CD4-positive, alpha-beta T cell treated with Interferon alpha-2 for 1 hour (primary cell): ENCODE measurements around the gene DDX60.
"Not testable (repeated sequence)": the region's sequence is repeated elsewhere in the genome, so short reads cannot be mapped to it uniquely, and the experiment has no call there.

Experiments used
- DNase-seq, 2 donors: peaks; one replicate each; pipeline ENCODE4 v3.0.0-alpha.2; 2020 to 2022

The DDX60 gene, protein sequence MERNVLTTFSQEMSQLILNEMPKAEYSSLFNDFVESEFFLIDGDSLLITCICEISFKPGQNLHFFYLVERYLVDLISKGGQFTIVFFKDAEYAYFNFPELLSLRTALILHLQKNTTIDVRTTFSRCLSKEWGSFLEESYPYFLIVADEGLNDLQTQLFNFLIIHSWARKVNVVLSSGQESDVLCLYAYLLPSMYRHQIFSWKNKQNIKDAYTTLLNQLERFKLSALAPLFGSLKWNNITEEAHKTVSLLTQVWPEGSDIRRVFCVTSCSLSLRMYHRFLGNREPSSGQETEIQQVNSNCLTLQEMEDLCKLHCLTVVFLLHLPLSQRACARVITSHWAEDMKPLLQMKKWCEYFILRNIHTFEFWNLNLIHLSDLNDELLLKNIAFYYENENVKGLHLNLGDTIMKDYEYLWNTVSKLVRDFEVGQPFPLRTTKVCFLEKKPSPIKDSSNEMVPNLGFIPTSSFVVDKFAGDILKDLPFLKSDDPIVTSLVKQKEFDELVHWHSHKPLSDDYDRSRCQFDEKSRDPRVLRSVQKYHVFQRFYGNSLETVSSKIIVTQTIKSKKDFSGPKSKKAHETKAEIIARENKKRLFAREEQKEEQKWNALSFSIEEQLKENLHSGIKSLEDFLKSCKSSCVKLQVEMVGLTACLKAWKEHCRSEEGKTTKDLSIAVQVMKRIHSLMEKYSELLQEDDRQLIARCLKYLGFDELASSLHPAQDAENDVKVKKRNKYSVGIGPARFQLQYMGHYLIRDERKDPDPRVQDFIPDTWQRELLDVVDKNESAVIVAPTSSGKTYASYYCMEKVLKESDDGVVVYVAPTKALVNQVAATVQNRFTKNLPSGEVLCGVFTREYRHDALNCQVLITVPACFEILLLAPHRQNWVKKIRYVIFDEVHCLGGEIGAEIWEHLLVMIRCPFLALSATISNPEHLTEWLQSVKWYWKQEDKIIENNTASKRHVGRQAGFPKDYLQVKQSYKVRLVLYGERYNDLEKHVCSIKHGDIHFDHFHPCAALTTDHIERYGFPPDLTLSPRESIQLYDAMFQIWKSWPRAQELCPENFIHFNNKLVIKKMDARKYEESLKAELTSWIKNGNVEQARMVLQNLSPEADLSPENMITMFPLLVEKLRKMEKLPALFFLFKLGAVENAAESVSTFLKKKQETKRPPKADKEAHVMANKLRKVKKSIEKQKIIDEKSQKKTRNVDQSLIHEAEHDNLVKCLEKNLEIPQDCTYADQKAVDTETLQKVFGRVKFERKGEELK (N-terminal part only)

DNA sequence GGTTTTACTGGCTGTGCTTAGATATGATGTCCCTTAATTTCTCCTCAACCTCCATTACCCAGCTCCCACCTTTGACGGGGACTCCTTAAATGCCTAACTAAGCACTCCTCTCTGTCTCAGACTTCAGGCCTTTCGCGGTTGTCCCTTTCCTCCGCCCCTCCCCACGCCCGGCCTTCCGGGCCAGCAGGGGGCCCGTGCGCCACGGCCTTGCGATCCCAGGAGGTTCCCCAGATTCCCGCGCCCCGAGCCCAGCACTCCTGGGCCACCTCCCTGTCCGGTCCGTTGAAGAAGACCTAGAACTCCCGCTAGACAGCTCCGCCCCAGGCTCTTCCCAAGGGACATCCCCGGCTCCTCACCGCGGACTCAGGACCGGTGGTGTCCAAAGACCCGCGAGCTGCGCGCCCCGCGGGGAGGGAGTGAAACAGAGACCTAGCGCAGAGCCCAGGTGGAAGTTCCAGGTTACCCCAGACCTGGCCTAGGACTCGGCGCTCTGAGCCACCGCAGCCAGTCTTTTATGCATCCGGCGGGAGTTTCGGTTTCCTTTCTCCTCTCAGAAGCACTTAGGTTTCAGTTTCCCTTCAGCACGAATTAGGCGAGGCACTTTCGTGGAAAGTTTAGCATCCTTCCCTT is at the start of gene DDX60:
DDX60 (minus strand) TSS at position 487 of the 630 bp plus-strand sequence. CDS start 7,493 bp downstream, outside the sequence.
- DNase-seq: peak; percentile 95 to 97

DNA sequence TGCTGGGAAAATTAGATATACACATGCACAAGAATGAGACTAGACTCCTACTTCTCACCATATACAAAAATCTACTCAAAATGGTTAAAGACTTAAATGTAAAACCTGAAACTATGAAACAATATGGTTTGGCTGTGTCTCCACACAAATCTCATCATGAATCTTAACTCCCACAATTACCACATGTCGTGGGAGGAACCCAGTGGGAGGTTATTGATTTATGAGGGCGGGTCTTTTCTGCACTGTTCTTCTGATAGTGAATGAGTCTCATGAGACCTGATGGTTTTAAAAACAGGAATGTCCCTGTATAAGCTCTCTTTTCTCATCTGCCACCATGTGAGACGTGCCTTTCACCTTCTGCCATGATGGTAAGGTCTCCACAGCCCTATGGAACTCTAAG is 48.5 kb upstream of the DDX60 start:
- DNase-seq: no peak

DNA sequence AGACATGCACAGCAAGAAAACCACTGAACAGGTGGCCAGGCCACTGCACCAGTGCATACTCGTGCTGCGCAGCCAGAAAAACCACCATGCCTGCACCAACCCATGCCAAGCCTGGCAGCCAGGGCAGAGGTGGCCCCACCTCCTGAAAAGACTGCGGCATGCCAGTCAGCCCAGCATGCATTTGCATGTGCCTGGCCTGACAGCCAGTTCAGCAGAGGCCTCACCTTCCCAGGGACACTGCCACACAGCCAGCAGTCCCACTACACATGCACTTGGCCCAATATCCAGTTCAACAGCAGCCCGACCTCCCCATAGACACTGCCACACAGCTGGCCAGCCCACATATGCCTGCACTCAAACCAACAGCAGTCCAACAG is 43.5 kb upstream of the DDX60 start:
- DNase-seq: no peak

DNA sequence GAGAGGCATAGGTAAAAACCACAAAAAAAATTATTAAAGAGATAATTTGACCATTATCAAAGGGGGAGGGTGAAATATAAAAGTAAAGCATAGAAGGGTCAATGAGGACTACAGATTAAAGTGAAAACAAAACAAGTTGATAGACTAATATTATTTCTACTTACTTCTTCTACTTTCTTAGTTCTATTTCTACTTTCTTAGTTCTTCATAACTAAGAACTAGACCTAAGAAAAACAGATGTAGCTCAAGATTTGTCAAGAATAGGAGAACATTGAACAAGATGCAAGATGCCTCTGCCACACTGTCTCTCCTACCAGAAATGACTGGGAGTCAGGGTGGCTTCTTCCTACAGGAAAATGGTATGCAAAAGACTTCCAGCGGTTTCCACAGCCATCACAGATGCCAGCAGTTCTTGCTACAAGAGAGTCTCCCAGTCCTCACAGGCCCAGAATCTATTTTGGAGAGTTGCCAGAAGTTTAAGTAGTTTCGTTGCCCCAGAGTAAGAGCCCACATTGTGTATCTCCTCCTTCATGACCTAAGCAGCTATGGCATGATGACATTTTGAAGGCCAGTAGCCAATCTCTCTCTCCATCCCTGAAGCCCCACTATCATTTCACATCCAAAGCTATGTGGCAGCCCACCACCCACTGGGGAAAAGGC is 42.9 kb upstream of the DDX60 start:
- DNase-seq: no peak

DNA sequence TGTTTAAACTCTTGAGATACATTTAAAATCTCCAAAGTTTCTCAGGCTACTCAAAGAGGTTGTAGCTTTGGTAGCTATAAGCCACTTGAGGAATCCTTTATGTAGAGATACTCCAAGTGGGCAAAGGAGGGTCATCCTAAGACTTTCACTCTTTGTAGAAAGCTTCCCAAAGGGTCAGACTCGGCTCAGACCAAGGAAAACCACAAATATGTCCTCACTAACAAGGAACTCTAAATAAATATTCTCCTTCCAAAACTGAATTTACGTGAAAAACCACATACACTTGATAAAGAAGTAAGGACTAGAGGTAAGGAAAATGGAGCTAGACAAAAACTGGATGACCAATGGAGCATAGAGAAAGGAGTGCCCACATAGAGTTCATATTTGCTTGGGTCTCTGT is 41.7 kb upstream of the DDX60 start:
- no peak for DNase-seq

DNA sequence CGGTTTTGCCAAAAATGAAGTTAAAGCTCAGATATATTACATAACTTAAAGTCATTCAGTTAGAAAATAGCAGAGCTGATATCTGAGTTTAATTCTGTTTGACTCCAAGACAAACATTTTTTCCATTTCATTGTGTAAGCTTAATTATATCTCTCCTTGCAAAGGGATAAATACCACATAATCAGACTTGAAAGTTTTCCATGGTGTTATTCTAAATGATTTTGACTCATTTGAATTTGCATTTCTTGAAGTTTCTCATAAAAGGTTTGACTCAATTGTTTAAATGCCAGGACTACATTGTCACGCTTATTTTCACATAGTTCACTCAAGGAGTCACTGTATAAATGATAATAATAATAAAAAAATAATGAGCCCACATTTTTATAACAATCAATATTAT is 39.4 kb upstream of the DDX60 start:
- no peak for DNase-seq

DNA sequence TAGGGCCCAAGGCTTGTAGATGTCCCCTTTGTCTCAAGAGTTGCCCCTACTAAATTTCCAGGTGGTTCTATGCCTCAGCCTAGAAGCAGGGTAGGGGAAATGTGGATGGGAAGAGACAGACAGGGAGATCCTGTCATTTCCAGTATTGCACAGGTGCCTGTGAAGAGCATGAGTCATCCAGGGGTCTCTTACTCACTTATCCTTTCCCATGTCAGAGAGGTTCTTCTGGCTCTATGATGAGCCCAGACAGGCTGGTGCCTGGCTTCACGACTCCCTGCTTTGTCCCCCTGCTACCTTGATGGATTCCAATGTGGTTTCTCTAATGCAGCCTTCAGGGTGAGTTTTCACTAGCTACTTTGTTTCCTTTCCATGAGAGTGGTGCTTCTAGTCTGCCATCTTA is 35.2 kb upstream of the DDX60 start:
- DNase-seq: no peak

DNA sequence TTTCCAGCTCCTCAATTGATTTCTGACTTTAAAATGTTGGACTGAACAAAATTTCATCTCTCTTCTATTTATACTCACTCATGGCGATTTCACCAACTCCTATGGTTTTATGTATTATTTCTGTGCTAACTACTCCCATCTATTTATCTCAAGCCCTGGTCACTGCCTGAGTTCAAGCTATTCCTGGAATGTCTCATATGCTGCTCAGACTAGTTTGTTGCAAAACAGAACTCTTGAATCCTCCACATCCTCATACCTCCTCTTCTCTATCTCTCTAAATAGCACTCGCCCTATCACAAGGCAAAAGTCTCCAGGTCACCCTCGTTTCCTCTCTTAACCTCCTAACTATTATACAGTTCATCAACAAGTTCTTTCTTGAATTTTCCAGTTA is 19.0 kb upstream of the DDX60 start:
- DNase-seq: no peak

DNA sequence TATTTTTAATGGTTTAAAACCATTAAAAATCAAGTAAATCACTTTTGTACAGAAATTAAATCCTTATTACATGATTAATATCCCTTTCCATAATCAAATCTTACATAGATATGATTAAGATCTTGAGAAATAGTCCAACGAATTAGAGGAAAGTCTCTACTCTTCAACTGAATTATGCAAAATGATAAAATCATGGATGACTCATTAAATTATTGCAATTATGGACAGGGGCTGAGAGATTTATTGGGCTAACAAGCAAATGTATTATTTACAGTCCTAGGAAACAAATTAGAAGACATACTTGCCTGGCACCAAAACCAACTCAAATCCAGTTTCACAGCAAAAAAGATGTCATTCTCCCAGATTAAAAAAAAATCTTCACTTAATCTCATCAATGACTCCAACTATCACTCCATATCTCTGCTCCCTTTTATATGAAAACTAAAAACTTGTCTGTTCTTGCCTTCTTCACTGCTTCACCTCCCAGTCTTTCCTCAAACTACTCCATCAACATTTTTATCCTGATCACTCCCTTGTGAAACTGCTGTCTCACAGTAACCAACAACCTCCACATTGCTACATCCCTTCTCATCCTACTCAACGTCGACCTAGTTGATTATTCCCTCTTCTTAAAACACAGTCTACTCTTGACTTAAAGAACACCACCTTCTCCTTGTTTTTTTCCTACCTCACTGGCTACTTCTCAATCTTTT is 18.4 kb upstream of the DDX60 start:
- DNase-seq: no peak

DNA sequence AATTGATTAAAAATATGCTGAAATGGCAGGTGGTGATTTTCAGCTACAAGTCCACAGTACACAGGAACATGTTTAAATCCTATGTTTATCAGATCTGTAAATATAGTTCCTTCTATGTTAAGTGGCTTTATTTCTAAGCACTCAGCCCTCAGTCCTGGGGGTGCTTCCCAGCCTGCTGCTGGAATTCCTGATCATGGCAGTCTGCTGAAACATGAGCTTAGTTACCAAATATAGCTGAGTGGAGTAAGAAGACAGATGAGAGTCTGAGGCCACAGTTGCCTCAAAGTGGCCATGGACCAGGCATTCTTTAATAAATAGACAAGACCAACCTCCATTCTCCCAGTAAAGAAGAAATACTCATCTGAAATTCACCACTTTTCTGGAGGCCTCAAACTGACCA is 17.1 kb upstream of the DDX60 start:
- no peak for DNase-seq

DNA sequence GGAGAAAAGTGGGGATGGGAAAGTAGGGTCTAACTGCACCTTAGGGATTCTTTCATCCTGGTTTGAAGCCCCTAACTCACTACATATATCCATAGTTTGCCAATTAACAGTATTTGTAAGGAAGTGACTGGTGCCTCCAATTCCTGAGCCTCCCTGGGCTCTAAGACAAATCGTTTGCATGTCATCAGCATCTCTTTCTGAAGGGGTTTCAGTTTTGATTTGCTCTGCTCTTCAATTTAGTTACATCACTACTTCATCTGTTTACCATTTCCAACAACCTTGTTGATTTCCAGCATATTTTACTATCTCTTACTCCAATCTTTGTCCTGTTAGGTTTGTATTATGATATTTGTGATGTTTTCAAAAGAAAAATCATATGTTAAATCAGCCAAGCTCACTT is 15.5 kb upstream of the DDX60 start:
- DNase-seq: no peak

DNA sequence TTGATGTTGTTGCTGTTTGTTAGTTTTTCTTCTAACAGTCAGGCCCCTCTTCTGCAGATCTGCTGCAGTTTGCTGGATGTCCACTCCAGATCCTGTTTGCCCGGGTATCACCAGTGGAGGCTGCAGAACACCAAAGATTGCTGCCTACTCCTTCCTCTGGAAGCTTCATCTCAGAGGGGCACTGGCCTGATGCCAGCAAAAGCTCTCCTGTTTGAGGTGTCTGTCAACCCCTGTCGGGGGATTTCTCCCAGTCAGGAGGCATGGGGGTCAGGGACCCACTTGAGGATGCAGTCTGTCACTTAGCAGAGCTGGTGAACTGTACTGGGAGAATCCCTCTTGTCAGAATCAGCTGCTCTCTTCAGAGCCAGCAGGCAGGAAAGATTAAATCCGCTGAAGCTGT is 12.0 kb upstream of the DDX60 start:
- not testable (repeated sequence) for DNase-seq

DNA sequence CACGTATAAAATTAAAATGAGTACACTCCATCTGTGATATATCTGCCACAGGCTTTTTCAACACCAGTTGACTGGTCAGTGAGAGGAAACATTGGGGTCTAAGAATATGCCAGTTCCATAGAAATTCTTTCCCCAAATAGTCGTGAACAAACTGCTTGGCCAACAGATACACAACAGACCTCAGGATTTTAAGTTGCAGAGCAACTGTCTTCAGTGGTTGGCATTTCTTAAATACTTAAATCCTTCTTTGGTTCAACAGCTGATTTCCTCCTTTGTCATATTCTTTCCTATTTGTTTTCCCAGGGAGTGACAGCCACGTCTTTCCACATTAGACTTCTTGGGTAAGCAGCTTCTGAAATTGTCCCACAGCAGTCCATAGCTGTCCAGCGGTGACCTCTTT is 7.0 kb upstream of the DDX60 start:
- DNase-seq: no peak

DNA sequence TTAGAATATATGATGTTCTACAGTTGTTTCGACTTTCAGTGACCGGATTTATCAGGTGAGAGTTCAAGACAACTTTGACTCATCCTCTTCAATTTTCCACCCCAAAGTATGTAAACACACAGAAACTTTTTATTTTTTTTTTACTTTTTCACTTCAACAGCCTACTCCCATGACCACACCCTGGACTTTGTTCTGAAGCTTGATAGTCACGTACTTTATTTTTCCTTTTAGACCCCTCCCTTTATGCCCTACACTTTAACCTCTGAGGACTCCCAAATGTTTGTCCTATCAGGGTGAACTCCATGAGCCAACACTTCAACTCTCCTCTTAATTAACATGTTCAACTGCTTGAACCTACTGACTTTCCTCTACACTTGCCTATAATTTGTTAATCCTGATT is 2.5 kb upstream of the DDX60 start:
- no peak for DNase-seq

DNA sequence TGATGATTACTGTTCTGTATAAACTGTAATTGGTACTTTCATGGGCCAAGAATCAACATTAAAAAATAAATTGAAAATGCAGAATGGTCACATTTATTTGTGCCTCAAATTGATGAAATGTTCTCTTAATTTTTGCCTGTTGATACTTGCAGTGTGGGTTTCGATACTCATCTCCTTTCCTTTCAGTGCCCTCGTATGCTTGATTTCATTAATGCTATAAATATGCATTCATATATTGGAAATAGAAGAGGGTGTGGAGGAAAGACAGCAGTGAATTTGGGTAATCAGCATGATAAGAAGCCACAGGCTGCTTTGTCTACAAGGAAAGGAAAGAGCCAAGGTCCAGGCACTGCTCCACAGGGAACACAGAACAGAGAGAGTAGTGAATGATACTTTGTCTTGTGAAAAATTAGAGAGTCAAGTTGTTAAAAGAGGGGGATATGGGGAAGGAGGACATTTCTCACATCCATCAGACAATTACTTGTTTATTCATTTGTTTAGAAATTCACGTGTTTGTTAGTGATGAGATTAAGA is 1.0 kb upstream of the DDX60 start:
- DNase-seq: no peak

DNA sequence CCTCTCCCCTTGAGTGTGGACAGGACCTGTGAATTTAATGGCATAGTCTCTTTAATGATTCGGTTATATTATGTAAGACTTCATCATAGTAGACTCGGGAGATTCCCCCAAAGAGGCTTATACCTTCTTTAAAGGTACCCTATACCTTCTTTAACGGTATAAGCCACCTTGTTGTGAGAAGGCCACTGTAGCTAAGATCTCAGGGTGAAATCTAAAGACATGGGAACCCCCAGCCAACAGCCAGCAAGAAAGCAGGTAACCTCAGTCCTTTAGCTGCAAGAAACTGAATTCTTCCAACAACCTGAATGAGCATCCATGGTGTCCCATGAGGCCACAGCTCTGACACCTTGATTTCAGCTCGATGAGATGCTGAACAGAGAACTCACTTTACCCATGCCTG is 931 bp downstream of the DDX60 start:
- DNase-seq: peak; percentile 28 to 66

DNA sequence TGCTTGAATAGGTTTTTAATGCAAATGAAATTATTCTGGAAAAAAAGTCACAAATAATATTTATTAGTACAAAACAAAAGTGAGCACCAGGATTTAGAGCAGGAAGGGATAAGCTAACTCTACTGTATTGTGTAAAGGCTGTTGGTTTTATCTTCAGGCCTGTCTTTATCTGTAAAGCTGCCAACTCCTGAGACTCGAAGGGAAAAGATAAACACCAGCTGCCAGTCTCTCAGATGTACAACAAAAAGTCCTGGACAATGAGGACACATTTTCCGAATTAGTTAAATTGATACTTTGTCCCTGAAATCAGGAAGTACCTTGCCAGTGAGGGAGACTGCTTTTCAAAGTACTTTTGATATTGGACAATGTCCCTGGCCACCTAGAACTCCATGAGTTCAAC is 8.8 kb downstream of the DDX60 start:
- no peak for DNase-seq

DNA sequence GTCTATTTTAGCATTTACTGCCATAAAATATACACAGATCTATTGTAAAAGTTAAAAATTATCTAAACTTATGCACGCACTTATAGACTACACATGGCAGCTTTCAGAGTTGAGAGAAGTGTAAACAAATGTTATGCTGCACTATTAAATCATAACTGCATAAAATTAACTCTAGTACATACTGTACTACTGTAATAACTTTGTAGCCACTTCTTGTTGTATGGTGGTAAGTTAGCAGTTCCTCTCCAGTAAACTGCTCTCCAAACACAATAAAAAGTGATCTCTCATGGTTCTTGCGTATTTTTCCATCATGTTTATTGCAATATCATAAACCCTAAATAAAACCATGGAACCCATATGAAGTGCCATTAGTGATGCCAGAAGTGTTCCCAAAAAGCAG is 9.6 kb downstream of the DDX60 start:
- DNase-seq: no peak

DNA sequence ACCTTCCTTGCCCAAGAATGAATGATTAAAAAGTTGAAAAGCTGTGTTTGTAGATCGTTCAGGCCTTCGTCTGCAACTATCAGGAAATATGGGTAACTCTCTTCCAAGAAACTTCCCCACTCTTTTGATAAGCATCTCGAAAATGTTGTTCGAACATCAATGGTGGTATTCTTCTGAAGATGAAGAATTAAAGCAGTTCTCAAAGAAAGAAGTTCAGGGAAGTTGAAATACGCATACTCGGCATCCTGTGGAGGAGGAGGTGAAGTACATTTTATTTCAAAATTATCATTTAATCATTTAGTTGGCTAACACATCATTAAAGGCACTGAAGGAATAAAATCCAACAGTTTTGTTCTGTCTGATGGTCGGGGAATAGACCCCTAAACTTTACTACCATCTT is 12.1 kb downstream of the DDX60 start:
- DNase-seq: no peak

DNA sequence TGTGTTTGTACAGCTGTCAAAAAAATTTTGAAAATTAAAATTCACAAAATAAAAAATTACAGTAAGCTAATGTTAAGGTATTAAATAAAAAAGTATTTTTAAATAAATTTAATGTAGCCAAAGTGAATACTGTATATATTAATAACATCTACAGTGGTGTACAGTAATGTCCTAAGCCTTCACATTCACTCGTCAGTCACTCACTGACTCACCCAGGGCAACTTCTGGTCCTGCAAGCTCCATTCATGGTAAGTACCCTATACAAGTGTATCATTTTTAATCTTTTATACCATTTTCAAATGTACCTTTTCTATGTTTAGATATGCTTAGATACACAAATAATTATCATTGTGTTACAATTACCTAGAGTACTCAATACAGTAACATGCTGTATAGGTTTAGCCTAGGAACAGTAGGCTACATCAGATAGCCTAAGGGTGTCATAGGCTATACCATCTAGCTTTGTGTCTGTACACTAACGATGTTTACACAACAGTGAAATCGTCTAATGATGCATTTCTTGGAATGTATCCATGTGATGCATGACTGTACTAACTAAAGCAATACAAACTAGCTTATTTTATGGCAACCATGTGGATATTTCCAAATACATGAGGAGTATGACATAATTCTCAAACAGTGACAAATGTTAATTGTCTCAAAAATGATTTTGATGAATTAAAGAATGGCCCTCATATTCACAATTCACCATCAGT is 13.7 kb downstream of the DDX60 start:
- no peak for DNase-seq

DNA sequence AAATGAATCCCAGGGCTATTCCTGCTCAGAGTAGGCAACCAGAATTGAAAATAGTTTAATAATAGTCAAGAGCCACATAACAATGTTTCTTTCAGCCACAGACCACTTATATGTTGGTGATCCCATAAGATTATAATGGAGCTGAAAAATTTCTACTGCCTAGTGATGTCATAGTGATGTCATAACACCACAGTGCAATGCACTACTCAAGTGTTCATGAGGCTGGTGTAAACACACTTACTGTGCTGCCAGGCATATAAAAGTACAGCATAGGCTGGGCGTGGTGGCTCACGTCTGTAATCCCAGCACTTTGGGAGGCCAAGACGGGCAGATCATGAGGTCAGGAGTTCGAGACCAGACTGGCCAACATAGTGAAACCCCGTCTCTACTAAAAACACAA is 15.1 kb downstream of the DDX60 start:
- not testable (repeated sequence) for DNase-seq
